ENCODE data around the gene BCL2L11.

DNA sequence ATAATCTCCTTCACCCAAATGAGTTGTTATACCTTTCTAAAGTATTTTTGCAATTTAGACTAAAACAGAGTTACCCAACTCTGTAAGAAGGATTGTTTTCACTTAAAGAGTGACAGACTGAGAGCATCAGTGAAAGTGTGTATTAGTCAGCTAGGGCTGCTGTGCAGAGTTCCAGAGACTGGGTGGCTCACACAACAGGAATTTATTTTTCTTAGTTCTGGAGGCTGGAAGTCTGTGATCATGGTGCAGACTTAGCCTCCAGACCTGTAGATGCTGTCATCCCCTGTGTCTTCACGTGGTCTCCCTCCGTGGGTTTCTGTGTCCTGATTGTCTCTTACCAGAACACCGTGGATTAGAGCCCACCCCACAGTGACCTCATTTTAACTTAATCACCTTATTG is 40.0 kb downstream of the BCL2L11 start:
- no peak for TF ChIP-seq EP300 (IDR thresholded peaks at IDR 0.05)
- no peak for TF ChIP-seq POLR2AphosphoS5 (IDR thresholded peaks at IDR 0.05)
